Right lobe of liver (tissue), 6 donors: ENCODE results near the gene TDRD10. TPM values are rescaled to one million over a fixed set of nuclear protein-coding genes. Genes with fewer than 3 reads are reported as not detected.

Source experiments
- ATAC-seq, 4 donors: fragments of 200-7000 bp; cut with Tn5 transposase; one replicate each; pipeline ENCODE4 v1.9.1; 2020; ENCODE audit warnings: mild to moderate bottlenecking in 4 of 4, moderate library complexity in 4 of 4
- DNase-seq, 3 donors: peaks; one replicate each; pipeline ENCODE4 v3.0.0-alpha.2; 2020
- H3K27ac ChIP-seq, 3 donors: fragments of 200-600 bp; one replicate each; pipeline ENCODE4 v1.8.0; 2022
- H3K27me3 ChIP-seq, 2 donors: fragments of 200-600 bp; one replicate each; pipeline ENCODE4 v1.8.0; 2022
- H3K36me3 ChIP-seq, 4 donors: fragments of 200-600 bp; sonication (generic) in 1 of 4; one replicate each; pipeline versions ENCODE4 v1.5.1 to v1.8.0; 2017 to 2022; ENCODE audit warnings: control low read depth in 1 of 4
- H3K4me1 ChIP-seq, 4 donors: fragments of 200-600 bp; sonication (generic) in 1 of 4; one replicate each; pipeline versions ENCODE4 v1.5.1 to v1.8.0; 2017 to 2022; ENCODE audit warnings: control low read depth in 1 of 4
- H3K4me3 ChIP-seq, 3 donors: fragments of 200-600 bp; one replicate each; pipeline ENCODE4 v1.8.0; 2022
- H3K9me3 ChIP-seq, 4 donors: fragments of 200-600 bp; sonication (generic) in 1 of 4; one replicate each; pipeline versions ENCODE4 v1.5.1 to v1.8.0; 2017 to 2022; ENCODE audit warnings: control low read depth in 1 of 4
- POLR2A ChIP-seq: fragments of 450-650 bp; IDR thresholded peaks from one replicate; pipeline ENCODE4 v1.6.1; 2017; ENCODE audit warnings: antibody characterized with exemption, mild to moderate bottlenecking
- WGBS: methylation state at CpG from one replicate; pipeline ENCODE4 v1.1.6; 2018; ENCODE audit warnings: low coverage, low lambda C conversion rate; ENCODE audit not compliant: insufficient coverage; ENCODE audit errors: missing lambda C conversion rate; 5-methylcytosine and 5-hydroxymethylcytosine counted together
- intact Hi-C, 2 donors: fragments of 100-400 bp; cut with DNase I; formaldehyde crosslinking; loops; one replicate each; pipeline versions ENCODE4 v1.11.2 to v1.14.1; 2022
- total RNA-seq, 6 experiments: library from RNA; depleted of rRNA in 2 of 6; stranded (reverse); fragments of >200 nt in 2 of 6; fragmentation: NEBNext Ultra II Directional in 3 of 6; extraction: Animal tissue kit (Norgen Biotek cat#: 25700) in 3 of 6; gene quantifications; one replicate each; pipeline versions ENCODE4 v1.1.0 to v1.2.4, GENCODE V29; 2016 to 2023
- TF ChIP-seq, protein P1 (sequence below), 4 donors: fragments of 200-600 bp in 3 of 4; fragments of 450-650 bp in 1 of 4; IDR thresholded peaks; one replicate each; pipeline versions ENCODE4 v1.5.1 to v1.8.0; 2016 to 2022; ENCODE audit warnings: antibody characterized with exemption in 4 of 4, mild to moderate bottlenecking in 2 of 4
- donor health status: DM: no; HTN: yes; CAD: no.
- donor health status: DM: no; HTN: no; CAD: no.
- donor health status: DM: no; HTN: no; CAD: no.
- donor health status: DM: no; HTN: yes; CAD: no.
- donor health status: DM: no; HTN: yes; CAD: no.

The TDRD10 gene
- total RNA-seq, 6 experiments from 2014 or later, result 0.92 to 2.2 (median 1.4) TPM

DNA sequence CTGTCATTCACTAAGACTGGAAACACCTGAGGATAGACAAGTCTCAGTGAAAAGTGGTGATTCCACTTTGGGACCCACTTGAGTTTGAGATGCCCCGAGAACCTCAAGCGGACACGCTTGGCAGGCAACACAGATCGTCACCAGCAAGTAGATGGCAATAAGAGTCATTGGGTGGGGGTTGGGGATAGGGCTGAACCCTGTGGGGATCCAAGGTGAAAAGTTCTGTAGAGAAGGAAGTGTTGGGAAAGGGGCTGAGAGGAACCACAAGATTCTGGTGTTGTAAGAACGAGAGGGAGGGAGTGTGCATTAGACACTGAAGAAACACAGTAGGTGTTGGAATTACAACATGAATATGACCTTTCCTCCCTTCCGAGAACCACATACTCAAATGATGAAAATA, 45.4 kb upstream of the TDRD10 start:
- WGBS, result 87% methylated on average over 6 of the region's 6 CpGs
- no peaks in the 10 kb centered on the region for H3K9me3 ChIP-seq
- no peak for TF ChIP-seq POLR2A
- TF ChIP-seq, protein P1, sequence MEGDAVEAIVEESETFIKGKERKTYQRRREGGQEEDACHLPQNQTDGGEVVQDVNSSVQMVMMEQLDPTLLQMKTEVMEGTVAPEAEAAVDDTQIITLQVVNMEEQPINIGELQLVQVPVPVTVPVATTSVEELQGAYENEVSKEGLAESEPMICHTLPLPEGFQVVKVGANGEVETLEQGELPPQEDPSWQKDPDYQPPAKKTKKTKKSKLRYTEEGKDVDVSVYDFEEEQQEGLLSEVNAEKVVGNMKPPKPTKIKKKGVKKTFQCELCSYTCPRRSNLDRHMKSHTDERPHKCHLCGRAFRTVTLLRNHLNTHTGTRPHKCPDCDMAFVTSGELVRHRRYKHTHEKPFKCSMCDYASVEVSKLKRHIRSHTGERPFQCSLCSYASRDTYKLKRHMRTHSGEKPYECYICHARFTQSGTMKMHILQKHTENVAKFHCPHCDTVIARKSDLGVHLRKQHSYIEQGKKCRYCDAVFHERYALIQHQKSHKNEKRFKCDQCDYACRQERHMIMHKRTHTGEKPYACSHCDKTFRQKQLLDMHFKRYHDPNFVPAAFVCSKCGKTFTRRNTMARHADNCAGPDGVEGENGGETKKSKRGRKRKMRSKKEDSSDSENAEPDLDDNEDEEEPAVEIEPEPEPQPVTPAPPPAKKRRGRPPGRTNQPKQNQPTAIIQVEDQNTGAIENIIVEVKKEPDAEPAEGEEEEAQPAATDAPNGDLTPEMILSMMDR (IDR thresholded peaks at IDR 0.05), result no peak
- H3K4me3 ChIP-seq, result no peak overlapping the region
- ATAC-seq, result peak; percentile 7 to 33 (median 24)
- H3K27me3 ChIP-seq, result no peaks in the 10 kb centered on the region
- no peak for DNase-seq
- H3K36me3 ChIP-seq, result peaks cover 0 to 98% (median 41%) of the 10 kb centered on the region in 4 donors
- no peak overlapping the region for H3K27ac ChIP-seq
- intact Hi-C loops, result no loop called here
- no peaks in the 10 kb centered on the region for H3K4me1 ChIP-seq

DNA sequence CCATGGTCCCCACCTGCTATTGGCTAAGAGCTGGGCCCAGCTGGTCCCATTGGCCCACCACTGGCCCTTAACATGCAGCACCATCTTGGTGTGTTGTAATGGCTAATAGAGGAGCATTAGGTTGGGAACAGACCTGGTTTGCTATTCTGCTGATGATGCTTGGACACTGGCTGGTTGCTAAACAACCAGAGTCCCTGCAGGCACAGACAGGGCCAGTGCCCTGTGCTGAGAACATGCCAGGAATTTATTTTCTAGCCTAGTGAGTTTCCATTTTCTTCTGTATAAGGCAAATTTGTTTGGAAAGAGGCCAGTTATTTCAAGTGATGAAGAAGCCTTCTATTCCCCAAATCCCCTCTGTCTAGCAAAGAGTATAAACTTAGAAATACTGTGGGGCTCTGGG, 42.9 kb upstream of the TDRD10 start:
- no peak for DNase-seq
- Histone ChIP-seq H3K27me3 (no peaks in the 10 kb centered on the region), H3K27ac (no peak overlapping the region), H3K36me3 (peaks cover 0 to 96% (median 29%) of the 10 kb centered on the region in 4 donors), H3K9me3 (no peaks in the 10 kb centered on the region), H3K4me3 (no peak overlapping the region), H3K4me1 (no peaks in the 10 kb centered on the region)
- TF ChIP-seq, protein P1 (IDR thresholded peaks at IDR 0.05), result no peak
- TF ChIP-seq POLR2A, result no peak
- peak in 3 of 4 donors; percentile 5 to 21 (median 12) for ATAC-seq
- intact Hi-C loops, result no loop called here

DNA sequence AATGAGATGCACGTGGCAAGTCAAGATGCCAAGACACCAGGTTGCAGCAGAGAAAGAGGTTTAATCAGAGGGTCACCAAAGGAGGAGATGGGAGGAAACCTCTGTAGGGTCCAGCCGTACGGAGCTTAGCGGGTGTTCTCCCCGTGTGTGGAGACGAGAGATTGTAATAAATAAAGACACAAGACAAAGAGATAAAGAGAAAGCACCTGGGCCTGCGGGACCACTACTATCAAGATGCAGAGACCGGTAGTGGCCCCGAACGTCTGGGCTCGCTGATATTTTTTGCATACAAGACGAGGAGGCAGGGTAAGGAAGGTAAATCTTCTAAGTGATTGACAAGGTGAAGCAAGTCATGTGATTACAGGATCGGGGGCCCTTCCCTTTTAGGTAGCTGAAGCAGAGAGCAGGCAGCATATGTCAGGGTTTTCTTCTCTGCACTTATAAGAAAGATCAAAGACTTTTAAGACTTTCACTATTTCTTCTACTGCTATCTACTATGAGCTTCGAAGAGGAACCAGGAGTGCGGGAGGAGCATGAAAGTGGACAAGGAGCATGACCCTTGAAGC, 41.2 kb upstream of the TDRD10 start:
- Histone ChIP-seq H3K4me3 (no peak overlapping the region), H3K27ac (no peak overlapping the region)

DNA sequence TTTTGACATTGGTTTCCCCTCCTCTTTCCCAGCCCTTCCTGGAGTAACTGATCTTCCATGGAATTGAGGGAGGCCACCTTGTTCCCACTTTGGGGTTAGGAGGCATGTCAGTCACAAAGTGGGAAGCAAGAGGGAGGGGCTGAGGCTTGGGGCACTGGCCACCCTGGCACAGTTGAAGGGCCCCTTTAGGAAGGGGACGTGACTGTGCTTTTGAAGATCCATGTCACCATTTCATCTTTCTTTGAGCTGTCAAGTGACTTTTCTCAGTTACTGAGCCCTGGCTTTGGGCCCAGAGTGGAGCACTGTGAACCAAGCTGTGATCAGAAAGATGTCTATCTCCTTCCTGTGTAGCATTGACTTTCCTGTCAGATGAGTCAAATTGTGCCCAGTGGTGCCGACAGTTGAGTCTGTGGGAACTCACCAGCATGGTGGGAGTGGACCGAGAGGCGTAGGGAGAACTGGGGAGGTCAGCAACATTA, 38.5 kb upstream of the TDRD10 start:
- Histone ChIP-seq H3K9me3 (no peaks in the 10 kb centered on the region), H3K27me3 (no peaks in the 10 kb centered on the region), H3K4me3 (no peak overlapping the region), H3K36me3 (peaks cover 0 to 94% (median 27%) of the 10 kb centered on the region in 4 donors), H3K27ac (no peak overlapping the region), H3K4me1 (peaks cover 0 to 1% (median 0%) of the 10 kb centered on the region in 4 donors)
- ATAC-seq (peak; percentile 6 to 25 (median 18)), DNase-seq (no peak)
- 62% methylated on average over 2 of the region's 4 CpGs for WGBS
- intact Hi-C loops, result no loop called here
- TF ChIP-seq, protein P1 (IDR thresholded peaks at IDR 0.05), result no peak
- no peak for TF ChIP-seq POLR2A

More for the DNA sequence above, 41.2 kb upstream of the TDRD10 start:
- DNase-seq, result no peak
- no peak for ATAC-seq
- 66% methylated on average over 10 of the region's 15 CpGs for WGBS
- Histone ChIP-seq H3K36me3 (peaks cover 0 to 97% (median 35%) of the 10 kb centered on the region in 4 donors), H3K27me3 (no peaks in the 10 kb centered on the region), H3K9me3 (no peaks in the 10 kb centered on the region), H3K4me1 (no peaks in the 10 kb centered on the region)
- intact Hi-C loops, result no loop called here
- TF ChIP-seq, protein P1 (IDR thresholded peaks at IDR 0.05), result no peak
- no peak for TF ChIP-seq POLR2A
